Measurements from ENCODE around the gene CDK14.
"Not testable (repeated sequence)": the region's sequence is repeated elsewhere in the genome, so short reads cannot be mapped to it uniquely, and the experiment has no call there.

CDK14 gene

DNA sequence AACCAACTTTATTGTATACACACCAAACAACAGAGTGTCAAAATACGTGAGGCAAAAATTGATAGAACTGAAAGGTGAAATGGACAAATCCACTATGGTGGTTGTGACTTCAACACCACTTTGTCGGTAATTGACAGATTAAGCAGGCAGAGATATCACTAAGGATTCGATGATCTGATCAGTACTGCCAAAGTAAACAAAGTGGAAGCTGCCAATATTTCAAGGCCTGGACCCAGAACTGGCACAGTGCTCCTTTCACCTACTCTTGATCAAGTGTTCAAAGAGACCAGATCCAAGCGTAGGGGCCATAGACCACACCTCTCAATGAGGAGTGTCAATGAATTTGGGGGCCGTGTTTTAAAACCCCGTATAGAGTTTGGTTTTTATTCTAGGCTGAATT is 167.0 kb downstream of the CDK14 start:
- no peak for DNase-seq

DNA sequence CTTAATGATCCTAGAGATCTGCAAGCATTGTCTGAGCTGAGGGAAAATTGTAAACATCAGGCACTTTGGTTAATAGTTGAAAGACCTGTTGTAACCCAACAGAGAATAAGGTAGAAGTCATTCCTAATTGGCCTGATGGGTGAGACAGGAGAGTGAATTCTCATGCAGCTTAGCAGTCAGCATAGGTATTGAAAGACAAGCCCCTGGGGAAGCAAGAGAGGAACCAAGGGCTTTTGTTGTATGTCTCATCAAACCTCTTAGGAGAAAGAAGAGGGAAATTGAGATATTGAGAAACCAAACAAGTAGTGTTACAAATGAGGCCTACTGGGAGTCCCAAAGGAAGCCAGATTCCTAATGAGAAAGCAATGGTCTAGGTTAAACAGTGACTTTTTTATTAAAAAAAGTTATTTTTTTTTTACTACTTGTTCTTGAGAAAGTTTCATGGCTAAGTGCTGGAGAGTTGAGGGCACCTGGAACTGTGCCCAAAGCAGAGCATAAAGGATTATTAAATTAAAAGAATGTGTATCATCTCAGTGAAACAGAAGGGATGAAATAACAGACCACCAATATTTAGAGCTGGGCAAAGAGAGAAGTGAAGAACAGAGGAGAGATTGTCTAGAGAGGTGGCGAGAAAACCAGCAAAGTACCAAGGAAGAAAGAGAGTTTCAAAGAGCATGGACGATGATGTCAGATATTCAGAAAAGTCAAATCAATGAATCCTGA is 168.9 kb downstream of the CDK14 start:
- DNase-seq = no peak

DNA sequence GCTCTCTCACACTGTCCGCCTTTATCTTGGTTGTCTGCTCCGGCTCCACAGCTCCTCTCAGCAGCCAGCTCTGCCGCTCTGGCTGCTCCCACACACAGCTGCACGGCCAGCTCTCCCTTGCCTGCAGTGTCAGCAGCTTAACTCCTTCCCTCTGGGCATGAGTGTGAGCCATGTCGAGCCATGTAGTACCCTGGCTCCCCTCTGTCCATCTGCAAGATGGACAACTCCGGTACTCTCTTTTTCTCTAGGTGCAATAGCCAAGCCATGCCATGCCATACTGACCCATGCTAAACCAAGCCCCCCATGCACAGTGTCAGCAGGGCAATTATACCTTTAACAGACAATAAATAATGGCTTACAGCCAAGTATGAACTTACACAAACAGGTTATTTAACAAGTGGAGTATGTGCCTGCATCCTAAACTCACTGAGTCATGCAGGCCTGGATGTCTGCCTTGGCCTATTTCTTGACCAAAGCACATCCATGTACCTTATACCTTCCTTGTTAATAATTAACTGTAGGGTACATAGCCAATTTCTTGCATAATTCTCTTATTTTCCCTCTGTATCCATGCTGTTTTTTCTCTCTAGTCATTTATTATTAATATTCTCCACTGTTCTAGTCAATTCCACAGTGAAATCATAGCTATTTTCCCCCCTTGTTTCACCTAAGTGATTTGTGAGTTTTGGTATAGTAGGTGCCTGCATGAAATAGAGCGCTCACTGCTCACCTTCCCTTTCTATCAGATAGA is 170.9 kb downstream of the CDK14 start:
- no peak for DNase-seq

DNA sequence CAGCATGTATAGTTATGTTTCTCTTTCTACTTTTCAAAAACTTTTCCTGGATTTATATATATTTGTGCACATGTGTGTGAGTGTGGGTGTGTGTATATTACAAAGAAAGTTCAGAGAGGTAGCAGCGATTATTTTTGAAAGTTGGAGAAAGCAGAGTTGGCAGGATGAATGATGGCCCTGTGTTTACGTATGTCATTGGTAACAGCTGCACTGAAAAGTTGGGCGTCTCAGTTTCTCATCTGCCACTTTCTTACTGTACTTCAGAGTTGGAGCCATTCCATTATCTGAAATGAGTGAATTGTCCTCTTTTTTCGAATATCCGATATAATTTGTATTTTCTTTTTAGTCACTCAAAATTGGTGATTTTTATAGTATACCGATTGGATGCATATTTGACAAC is 172.2 kb downstream of the CDK14 start:
- no peak for DNase-seq

DNA sequence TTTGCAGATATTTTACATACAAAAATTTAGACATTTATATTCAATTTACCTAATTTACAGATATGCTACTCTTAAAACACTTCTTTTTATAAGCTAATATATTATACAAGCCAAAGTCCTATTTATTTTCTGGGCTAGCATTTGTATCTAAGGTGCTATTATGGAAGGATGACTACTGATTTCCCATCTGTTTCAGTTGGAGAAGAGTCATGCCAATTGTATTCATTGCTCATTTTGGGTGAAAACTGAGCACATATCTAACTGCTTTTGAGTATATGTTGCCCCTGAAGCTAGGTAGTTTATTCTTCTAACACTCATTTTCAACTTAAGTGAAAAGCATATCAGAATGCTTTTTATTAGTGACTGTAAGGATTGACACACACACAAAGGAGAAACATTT is 172.9 kb downstream of the CDK14 start:
- DNase-seq = no peak

DNA sequence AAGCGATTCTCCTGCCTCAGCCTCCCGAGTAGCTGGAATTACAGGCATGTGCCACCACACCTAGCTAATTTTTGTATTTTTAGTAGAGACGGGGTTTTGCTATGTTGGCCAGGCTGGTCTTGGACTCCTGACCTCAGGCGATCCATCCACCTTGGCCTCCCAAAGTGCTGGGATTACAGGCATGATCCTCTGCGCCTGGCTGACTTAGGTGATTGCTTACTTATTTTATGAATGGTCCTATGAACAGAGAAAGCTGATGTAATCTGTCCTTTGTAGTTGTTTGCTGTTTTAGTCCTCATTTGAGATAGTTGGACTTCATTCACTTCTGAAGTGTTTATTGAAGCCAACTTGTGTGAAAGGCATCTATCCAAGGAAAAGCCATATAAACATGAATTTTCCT is 173.4 kb downstream of the CDK14 start:
- not testable (repeated sequence) for DNase-seq

DNA sequence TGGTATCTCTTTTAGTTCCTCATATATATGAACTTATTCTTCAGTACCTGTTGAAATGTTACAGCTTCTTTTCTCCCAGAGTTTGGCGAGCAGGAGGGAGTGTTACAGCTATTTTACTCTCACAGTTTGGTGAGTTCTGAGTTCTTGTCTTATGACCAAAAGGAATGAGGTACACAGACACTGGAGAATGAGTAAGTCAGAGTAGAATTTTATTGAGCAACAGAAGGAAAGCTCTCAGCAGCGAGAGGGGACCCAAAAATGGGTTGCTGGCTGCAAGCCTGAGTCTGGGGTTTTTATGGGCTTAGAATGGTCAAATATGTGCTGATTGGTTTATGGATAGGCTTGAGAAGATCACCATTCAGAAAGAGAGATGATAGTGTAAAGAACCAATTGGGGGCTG is 175.2 kb downstream of the CDK14 start:
- DNase-seq = no peak

DNA sequence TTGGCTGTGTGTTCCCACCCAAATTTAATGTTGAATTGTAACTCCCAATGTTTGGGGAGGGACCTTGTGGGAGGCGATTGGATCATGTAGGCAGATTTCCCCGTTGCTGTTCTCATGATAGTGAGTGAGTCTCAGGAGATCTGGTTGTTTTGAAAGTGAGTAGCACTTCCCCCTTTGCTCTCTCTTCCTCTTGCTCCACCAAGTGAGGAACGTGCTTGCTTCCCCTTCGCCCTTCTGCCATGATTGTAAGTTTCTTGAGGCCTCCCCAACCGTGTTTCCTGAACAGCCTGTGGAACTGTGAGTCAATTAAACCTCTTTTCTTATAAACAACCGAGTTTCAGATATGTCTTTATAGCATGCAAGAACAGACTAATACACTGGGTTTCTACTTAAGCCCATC is 176.3 kb downstream of the CDK14 start:
- no peak for DNase-seq

DNA sequence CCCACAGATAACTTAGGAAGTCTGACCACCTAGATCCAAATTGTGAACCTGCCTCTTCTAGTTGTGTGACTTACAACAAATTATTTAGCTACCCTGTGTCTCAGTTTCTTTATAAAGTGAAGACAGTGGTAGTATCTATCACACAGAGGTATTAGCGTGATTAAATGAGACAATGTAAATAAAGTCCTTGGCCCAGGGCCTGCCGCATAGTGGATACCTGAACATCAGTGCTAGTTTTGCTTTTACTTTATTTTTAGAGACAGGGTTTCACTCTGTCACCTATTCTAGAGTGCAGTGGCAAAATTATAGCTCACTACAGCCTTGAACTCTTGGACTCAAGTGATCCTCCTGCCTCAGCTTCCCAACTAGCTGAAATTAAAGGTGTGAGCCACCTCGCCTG is 177.1 kb downstream of the CDK14 start:
- DNase-seq = no peak

DNA sequence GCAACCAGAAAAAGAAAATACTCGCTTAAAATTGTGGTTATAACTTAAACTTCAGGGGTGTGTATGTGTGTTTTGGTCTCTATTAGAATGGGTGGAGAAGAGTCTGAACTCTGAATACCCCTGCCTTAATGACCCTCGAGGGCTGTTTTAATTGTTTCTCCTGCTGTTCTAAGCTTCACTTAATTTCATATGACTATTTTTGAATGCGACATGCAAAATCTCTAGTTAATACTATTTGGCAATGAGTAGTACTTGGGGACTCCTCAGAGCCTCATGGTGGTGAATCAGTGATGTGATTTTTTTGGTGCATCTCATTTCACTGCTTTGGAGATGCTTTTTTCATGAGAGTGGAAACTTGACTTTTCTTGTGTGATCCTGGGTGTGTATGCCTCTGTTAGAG is 178.6 kb downstream of the CDK14 start:
- no peak for DNase-seq

DNA sequence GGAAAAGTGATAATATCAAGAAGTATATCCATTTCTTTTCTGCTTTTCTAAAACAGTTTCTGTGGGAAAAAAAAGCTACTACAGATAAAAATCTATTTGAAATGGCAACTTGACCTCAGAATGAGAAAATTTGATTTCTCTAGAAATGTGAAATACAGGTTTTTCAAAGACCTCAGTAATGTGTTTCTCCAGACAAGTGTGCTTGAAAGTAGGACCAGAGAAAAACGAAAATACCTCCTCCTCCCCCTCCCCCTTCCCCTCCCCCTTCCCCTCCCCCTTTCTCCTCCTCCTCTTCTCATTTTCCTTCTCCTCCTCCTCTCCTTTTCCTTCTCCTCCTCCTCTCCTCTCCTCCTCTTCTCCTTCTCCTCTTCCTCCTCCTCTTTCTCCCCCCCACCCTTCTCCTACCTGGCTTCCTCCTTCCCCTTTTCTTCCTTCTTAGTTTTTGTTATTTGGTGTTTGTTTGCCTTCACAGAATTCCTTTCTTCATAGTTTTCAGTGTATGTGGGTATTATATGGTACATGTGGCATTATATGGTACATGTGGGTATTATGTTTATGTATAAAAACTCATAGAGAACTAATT is 179.4 kb downstream of the CDK14 start:
- DNase-seq = no peak

DNA sequence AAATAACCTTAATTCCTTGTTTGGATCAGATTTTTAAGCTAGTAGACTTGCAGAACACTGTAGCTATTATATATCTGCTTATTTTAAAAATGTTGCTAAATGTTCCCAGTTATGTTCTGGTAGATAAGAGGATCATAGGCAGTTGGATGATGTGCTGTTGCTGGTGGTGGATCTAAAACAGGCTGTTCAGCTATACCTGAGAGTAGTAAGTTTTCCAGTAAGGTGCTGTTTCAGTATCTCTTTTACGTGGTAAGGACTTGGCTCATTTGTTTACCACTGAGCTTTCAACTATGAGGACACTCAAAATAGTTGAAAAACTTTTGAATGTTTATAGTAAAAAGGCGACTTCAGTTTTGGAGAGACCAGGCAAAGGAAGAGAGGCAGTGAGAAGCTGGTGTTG is 180.9 kb downstream of the CDK14 start:
- DNase-seq = no peak

DNA sequence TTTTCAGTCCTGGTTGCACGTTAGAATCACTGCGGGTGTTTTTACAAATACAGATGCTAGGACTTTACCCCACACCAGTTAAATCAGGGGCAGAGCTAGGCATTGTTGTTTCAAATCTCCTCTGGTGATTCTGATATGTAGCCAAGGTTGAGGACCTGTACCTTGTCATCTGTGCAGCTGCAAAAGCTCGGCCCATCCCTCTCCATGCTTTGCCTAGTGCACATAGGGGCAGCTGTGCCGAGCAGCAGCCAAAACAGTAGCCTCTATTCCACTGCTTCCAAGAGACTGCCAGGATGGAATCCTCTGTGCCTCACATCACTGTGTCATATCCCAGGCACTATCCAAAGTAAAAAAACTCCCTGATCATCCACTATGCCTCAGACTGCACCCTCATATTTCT is 181.3 kb downstream of the CDK14 start:
- no peak for DNase-seq

DNA sequence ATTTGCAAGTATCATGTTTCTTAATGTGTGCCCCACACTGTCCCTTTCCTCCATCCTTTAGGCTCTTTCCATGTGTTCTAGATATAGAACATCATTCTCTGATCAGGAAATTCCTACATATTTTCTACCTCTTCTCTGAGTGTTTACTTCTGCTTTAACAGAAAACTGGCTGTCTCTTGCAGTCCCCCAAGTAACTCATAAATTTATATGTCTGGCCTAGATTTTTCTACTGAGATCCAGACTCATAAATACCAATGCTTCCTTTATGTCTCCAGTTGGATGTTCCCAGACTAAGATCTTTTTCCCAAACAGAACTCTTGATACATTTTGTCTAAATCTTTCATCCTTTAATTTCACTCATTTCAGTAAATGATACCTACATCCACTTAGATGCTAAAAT is 181.8 kb downstream of the CDK14 start:
- DNase-seq = no peak

DNA sequence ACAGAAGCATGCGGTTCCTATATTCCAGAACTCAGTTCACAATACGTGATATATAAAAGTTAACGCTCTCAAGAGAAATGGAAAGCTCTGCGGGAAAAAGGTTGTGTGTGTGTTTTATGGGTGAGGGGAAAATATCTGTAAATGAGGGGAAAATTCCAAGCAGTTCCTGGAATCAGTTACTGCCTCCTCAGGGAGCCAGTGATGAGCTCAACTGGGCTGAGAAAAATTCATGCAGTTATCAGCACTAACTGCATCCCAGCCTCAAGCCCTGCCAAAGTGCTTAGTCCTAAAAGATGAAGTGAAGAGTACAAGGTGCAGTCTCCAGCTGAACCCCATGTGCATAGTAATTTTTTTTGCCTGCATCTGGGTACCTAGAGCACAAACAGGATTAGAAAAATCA is 191.9 kb downstream of the CDK14 start:
- DNase-seq = no peak

DNA sequence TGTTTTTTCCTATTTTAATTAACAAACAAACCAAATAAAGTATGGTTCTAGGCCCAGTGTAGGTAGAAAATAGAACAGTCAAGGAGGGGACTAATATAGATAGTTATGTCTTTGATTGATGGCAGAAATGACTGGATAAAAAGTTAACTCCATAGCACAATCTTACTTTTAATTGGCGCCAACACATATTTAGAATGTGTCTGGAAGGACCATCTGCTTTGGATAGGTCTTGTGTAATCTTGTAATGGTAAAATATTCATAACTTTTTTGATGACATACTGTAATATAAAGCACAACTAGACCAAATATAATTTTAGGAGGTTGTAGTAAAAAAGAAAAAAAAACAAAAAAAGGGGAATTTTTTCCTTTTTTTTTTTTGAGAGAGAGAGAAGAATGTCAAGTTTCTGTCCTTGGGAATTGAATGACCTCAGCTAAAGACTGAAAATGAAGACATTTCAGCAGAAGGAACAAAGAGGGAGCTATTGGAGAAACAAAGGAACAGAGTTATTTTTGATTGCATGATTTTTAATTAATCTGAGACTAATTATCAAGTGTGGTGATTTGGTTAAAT is 193.7 kb downstream of the CDK14 start:
- no peak for DNase-seq

DNA sequence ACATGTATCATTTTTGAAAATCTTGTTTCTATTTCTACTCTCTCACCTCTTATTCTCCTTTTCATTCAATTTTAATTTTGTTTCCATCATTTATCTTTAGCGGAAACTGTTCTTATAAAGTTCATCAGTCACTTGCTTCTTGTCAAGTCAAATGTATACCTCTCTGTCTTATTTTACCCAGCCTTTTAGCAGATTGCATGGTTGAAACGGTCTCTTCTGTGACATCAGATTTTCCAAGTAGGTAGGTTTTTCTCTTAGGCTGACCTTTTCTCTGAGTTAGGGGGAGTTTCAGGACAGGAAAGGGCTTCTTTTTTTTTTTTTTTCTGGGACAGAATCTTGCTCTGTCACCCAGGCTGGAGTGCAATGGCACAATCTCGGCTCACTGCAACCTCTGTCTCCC is 195.5 kb downstream of the CDK14 start:
- no peak for DNase-seq

DNA sequence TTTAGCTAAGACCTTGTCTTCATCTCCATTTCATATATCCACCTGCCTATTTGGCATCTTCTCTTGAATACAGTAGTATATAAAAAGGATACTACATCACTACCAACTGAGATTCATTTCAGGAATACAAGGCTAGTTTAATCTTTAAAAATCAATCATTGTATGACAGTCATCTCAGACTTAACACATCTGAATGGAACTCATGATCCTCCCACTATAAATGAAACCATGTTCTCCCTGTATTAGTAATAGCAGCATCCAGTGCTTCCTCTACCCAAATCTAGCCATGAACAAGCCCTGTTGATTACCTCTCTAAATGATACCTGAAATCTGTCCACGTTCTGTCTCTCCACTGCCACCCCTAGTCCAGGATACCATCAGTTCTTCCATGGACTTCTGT is 196.2 kb downstream of the CDK14 start:
- DNase-seq = no peak

DNA sequence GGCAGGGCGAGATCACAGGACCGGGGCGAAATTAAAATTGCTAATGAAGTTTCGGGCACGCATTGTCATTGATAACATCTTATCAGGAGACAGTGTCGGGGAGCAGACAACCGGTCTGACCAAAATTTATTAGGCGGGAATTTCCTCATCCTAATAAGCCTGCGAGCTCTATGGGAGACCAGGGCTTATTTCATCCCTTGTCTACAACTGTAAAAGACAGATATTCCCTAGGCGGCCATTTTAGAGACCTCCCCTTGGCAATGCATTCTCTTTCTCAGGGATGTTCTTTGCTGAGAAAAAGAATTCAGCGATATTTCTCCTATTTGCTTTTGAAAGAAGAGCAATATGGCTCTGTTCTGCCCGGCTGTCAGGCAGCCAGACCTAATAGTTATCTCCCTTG is 198.1 kb downstream of the CDK14 start:
- not testable (repeated sequence) for DNase-seq

DNA sequence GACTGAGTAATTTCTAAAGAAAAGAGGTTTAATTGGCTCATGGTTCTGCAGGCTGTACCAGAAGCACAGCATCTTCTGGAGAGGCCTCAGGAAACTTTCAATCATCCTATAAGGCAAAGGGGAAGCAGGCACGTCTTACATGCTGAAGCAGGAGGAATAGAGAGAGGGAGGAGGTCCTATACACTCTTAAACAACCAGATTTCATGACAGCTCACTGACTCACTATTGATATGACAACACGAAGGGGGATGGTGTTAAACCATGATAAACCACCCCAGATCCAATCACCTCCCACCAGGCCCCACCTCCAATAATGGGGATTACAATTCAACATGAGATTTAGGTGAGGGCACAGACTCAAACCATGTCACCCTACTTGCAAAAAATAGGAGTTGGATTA is 201.5 kb downstream of the CDK14 start:
- DNase-seq = no peak

DNA sequence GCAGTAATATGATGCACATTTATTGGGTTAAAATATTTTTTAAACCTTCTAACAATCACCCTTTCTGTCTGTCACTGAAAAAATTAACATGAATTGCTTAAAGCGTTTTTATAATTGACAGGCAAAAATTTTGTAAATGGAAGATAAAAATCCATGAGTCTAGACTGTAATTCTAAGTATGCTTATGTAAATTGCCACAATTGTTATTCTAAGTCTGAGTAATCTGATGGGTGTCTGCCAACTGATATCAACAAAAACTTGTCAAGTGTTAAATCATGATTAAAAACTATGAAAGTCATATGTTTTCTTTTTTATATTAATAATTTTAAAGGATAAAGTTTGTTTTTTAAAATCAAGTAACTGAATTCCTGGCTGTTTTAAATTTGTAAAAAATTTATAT is 208.2 kb downstream of the CDK14 start:
- no peak for DNase-seq

DNA sequence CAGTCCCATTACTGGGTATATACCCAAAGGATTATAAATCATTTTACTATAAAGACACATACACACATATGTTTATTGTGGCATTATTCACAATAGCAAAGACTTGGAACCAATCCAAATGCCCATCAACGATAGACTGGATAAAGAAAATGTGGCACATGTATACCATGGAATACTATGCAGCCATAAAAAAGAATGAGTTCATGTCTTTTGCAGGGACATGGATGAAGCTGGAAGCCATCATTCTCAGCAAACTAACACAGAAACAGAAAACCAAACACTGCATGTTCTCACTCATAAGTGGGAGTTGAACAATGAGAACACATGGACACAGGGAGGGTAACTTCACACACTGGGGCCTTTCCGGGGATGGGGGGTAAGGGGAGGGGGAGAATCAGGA is 219.4 kb downstream of the CDK14 start:
- DNase-seq = not testable (repeated sequence)

DNA sequence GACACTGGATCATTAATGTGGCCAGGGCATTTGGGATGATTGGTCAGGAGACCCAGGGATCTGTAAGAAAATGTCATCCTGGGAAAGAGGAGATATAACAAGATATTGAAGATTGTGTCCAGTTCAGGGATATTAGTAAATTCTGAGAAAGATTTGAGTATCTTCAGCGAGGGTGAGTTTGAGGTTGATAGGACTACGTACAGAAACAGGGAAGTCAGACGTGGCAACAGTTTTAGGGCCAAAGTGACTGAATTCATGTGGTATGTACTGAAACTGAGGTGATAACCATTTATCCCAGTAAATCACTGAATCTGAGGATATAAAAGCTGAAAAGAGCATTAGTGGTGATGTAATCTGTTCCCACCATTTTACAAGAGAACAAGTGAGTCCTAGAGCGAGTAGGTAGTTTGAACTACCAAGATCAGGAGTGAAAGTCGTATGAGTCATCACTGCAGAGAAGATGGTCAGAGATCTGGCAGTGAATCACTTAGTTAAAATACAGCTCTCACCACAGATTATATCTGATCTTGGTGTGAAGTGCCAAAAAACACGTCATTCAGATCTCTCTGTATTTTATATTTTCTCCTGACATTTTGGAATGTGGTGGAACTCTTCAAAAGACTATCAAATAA is 220.5 kb downstream of the CDK14 start:
- DNase-seq = no peak

DNA sequence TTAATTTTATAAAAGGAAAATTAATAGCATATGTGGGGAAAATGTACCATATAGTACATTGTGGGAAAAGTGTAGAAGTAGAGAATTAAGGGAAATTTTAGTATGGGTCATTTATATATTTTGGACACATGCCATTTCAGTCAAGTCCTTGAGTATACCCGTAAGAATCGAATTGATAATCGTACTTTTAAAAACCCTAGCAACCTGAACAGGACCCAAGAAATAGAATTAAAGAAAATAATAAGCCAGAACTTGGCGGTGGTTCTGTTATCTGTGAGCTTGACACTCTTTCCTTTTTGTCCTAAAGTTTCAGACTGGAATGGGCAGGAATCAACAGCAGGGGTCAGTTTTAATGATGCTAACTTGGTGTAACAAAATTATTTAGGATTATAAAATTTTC is 221.0 kb downstream of the CDK14 start:
- DNase-seq = no peak

Data from CD4-positive, alpha-beta T cell treated with Interleukin-12 subunit alpha and Interleukin-12 subunit beta, for 1 hour (primary cell).